ENCODE measurements around the gene CNTNAP4.

The CNTNAP4 gene

DNA sequence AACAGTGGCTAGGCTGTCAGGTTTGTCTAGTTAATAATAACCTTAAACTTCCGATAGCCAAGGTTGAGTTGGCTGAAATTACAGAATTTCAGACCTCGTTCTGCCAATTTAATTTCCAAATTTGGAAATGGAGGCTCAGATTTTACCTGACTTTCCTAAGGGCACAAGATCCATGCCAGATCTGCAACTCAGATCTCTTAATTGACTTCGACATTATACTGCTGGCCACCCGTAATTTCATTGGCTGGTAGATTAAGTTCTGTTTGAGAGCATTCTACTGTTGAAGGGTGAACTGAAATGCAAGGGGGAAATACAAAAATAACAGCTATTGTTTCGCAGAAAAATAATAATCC lies 210.8 kb downstream of the CNTNAP4 start:
- DNase-seq, result no peak
- Histone ChIP-seq H3K4me3 (no peak overlapping the region), H3K27me3 (no peaks in the 10 kb centered on the region), H3K27ac (no peak overlapping the region), H3K9me3 (peaks cover 0 to 4% (median 0%) of the 10 kb centered on the region in 3 donors), H3K4me1 (no peaks in the 10 kb centered on the region), H3K36me3 (no peaks in the 10 kb centered on the region)
- TF ChIP-seq, protein P1, sequence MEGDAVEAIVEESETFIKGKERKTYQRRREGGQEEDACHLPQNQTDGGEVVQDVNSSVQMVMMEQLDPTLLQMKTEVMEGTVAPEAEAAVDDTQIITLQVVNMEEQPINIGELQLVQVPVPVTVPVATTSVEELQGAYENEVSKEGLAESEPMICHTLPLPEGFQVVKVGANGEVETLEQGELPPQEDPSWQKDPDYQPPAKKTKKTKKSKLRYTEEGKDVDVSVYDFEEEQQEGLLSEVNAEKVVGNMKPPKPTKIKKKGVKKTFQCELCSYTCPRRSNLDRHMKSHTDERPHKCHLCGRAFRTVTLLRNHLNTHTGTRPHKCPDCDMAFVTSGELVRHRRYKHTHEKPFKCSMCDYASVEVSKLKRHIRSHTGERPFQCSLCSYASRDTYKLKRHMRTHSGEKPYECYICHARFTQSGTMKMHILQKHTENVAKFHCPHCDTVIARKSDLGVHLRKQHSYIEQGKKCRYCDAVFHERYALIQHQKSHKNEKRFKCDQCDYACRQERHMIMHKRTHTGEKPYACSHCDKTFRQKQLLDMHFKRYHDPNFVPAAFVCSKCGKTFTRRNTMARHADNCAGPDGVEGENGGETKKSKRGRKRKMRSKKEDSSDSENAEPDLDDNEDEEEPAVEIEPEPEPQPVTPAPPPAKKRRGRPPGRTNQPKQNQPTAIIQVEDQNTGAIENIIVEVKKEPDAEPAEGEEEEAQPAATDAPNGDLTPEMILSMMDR (IDR thresholded peaks at IDR 0.05), result no peak
- intact Hi-C loops (cut with DNase I; ENCODE audit: low total_unique reads), result no loop called here

DNA sequence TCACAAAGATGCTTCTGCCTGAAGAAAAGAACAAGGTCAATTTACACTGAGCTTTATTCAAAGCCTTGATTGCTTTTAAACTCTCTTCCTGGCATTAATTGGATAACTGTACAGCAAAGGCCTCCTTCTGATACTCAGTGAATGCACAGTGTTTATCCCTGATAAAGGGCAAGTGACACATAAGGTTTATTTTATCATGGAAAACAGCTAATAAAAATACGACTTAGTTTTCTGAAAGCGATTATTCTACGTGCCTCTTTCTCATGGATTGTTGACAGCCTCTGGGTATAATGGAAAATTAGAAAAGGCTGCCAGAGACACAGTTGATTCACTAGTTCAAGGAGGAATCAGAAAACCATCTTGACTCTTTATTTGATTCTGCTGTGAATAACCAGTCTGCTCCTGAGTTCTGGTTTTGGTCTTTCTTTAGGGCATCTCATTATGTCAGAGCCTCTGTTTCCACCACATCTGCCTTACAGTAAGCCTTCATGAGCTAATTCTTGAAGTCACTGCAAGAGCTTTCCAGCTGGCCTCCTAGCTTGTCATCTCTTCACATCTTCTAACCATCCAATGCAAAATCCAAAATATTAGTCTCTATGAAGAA lies 212.9 kb downstream of the CNTNAP4 start:
- no peaks in the 10 kb centered on the region for H3K4me1 ChIP-seq
- H3K36me3 ChIP-seq, result no peaks in the 10 kb centered on the region
- intact Hi-C loops (cut with DNase I; ENCODE audit: low total_unique reads), result no loop called here
- H3K27ac ChIP-seq, result no peak overlapping the region
- H3K9me3 ChIP-seq, result peaks cover 0 to 4% (median 0%) of the 10 kb centered on the region in 3 donors
- DNase-seq, result no peak
- TF ChIP-seq, protein P1 (IDR thresholded peaks at IDR 0.05), result no peak
- no peaks in the 10 kb centered on the region for H3K27me3 ChIP-seq
- no peak overlapping the region for H3K4me3 ChIP-seq

DNA sequence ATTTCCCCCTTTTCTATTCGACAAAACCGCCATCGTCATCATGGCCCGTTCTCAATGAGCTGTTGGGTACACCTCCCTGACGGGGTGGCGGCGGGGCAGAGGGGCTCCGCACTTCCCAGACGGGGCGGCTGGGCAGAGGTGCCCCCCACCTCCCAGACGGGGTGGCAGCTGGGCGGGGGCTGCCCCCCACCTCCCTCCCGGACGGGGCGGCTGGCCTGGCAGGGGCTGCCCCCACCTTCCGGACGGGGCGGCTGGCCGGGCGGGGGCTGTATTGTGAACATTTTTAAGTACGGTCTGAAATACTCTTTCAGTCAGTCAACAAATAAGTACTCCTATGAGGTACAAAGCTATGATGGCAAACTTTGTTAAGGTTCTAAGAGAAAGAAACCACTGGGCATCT lies 222.8 kb downstream of the CNTNAP4 start:
- H3K9me3 ChIP-seq, result no peaks in the 10 kb centered on the region
- TF ChIP-seq, protein P1 (IDR thresholded peaks at IDR 0.05), result no peak
- intact Hi-C loops (cut with DNase I; ENCODE audit: low total_unique reads), result no loop called here
- DNase-seq, result no peak
- H3K27ac ChIP-seq, result no peak overlapping the region
- no peaks in the 10 kb centered on the region for H3K36me3 ChIP-seq
- H3K27me3 ChIP-seq, result no peaks in the 10 kb centered on the region
- no peak overlapping the region for H3K4me3 ChIP-seq
- no peaks in the 10 kb centered on the region for H3K4me1 ChIP-seq

DNA sequence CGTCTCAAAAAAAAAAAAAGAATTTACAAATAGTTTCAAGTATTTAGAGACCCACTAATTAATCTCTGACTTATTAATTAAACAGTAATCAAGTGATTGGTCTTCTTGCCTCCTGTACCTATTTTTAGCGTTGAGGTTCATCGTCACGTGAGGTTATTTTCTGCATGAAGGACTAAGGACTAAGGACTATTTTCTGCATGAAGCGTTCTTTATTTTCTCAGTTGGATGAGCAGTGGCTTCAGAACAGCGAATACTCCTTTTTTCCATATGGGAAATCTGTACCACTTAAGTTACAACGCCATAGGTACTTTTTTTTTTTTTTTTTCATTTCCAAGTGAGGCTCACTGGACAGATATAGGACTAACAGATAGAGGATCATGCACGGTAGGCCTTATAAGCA lies 224.9 kb downstream of the CNTNAP4 start:
- intact Hi-C loops (cut with DNase I; ENCODE audit: low total_unique reads), result no loop called here
- DNase-seq, result no peak
- Histone ChIP-seq H3K36me3 (no peaks in the 10 kb centered on the region), H3K9me3 (no peaks in the 10 kb centered on the region), H3K4me1 (no peaks in the 10 kb centered on the region), H3K27ac (no peak overlapping the region), H3K4me3 (no peak overlapping the region), H3K27me3 (no peaks in the 10 kb centered on the region)
- TF ChIP-seq, protein P1 (IDR thresholded peaks at IDR 0.05), result no peak

DNA sequence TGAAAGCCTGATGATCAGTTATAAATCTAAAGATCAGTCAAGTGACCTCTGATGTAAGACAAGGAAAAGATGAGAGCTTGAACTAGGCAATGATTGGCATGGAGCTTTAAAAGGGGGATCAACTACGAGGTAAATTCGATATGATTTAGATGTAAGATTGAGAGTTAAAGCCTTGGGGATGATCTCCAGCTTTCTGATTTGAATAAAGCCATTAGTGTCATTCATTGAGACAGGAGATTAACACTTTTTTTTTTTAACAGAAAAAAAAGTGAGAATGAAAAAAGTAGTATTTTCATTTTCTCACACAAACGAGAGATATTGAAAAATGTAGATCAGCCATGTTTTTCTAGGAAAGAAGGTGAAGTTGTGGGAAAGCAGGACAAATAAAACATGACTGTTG lies 225.4 kb downstream of the CNTNAP4 start:
- no peaks in the 10 kb centered on the region for H3K4me1 ChIP-seq
- DNase-seq, result no peak
- H3K27ac ChIP-seq, result no peak overlapping the region
- no peaks in the 10 kb centered on the region for H3K9me3 ChIP-seq
- H3K27me3 ChIP-seq, result no peaks in the 10 kb centered on the region
- no peak overlapping the region for H3K4me3 ChIP-seq
- H3K36me3 ChIP-seq, result no peaks in the 10 kb centered on the region
- TF ChIP-seq, protein P1 (IDR thresholded peaks at IDR 0.05), result no peak
- intact Hi-C loops (cut with DNase I; ENCODE audit: low total_unique reads), result no loop called here

DNA sequence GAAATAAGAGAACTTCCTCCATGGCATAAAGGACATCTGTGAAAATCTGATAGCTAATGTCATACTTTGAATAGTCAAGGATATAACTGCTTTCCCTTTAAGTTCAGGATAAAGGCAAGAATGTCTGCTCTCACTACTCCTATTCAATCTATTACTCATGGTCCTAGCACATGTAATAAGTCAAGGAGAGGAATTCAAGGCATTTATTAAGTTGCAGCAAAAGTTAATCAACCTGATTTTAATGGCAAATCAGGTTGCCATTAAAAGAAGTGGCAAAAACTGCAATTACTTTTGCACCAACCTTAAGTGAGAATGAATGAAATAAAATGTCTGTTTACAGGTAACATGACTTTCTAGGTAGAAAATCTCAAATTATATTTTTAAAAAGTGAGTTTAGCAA lies 225.9 kb downstream of the CNTNAP4 start:
- intact Hi-C loops (cut with DNase I; ENCODE audit: low total_unique reads), result no loop called here
- H3K4me1 ChIP-seq, result no peaks in the 10 kb centered on the region
- H3K36me3 ChIP-seq, result no peaks in the 10 kb centered on the region
- no peak for DNase-seq
- no peaks in the 10 kb centered on the region for H3K9me3 ChIP-seq
- TF ChIP-seq, protein P1 (IDR thresholded peaks at IDR 0.05), result no peak
- no peak overlapping the region for H3K27ac ChIP-seq
- no peak overlapping the region for H3K4me3 ChIP-seq
- H3K27me3 ChIP-seq, result no peaks in the 10 kb centered on the region

All from tibial artery (tissue), 4 donors.